ENCODE measurements around the gene CEP250.

GRCh38 chr20:35468671-35469334 lies 13.4 kb downstream of the CEP250 start:
- TF ChIP-seq POLR2AphosphoS5 (IDR thresholded peaks at IDR 0.05; ENCODE audit: low read depth, low read length) (no peak), POLR2A (IDR thresholded peaks at IDR 0.05; ENCODE audit: low read depth, low read length) (no peak)

Data from GM12891 (cell line).